Measurements from ENCODE around the gene CXCL3.
A peak's percentile ranks its signal among the peaks of the same experiment; 100 is the strongest.

Gene CXCL3

GRCh38 chr4:74023709-74024108, 14.8 kb downstream of the CXCL3 start:
- no peak overlapping the region for H3K27ac Mint-ChIP-seq (ENCODE audit: low read depth)
- H3K9me3 Mint-ChIP-seq: peaks cover 5% of the 10 kb centered on the region
- H3K4me3 Mint-ChIP-seq: no peak overlapping the region
- H3K4me1 Mint-ChIP-seq: no peaks in the 10 kb centered on the region
- no peak for DNase-seq (ENCODE audit: low spot score in 2 of 2)
- H3K27me3 Mint-ChIP-seq: no peaks in the 10 kb centered on the region
- no peaks in the 10 kb centered on the region for H3K36me3 Mint-ChIP-seq (ENCODE audit: insufficient read depth)
- ATAC-seq (replicated peaks; ENCODE audit: extremely low read depth, poor library complexity, severe bottlenecking): no peak

GRCh38 chr4:74021601-74022000, 16.9 kb downstream of the CXCL3 start:
- Mint-ChIP-seq H3K27ac (ENCODE audit: low read depth) (no peak overlapping the region), H3K9me3 (no peaks in the 10 kb centered on the region), H3K4me3 (no peak overlapping the region), H3K27me3 (no peaks in the 10 kb centered on the region), H3K36me3 (ENCODE audit: insufficient read depth) (no peaks in the 10 kb centered on the region), H3K4me1 (no peaks in the 10 kb centered on the region)
- no peak for ATAC-seq (replicated peaks; ENCODE audit: extremely low read depth, poor library complexity, severe bottlenecking)
- DNase-seq (ENCODE audit: low spot score in 2 of 2): no peak

DNA sequence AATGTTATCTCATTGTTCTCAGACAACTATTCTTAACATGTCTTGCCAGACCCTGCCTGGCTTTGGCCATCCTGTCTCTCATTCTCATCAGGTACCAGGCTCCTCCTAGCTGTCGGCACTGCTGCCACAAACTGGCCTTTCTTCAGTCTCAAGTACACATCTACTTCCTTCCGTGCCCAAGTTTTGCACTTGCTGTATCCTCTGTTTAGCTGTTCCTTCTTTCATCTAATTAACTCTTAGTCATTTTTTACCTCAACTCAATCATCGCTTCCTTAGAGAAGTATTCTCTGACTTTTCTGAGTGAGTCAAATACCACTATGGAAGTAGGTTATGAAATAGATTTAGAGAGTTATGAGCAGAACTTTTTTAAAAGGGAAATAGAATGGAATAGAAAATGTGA, 19.7 kb downstream of the CXCL3 start:
- H3K27ac Mint-ChIP-seq (ENCODE audit: low read depth): no peak overlapping the region
- no peaks in the 10 kb centered on the region for H3K27me3 Mint-ChIP-seq
- DNase-seq (ENCODE audit: low spot score in 2 of 2) (no peak), ATAC-seq (replicated peaks; ENCODE audit: extremely low read depth, poor library complexity, severe bottlenecking) (no peak)
- no peaks in the 10 kb centered on the region for H3K4me1 Mint-ChIP-seq
- H3K36me3 Mint-ChIP-seq (ENCODE audit: insufficient read depth): no peaks in the 10 kb centered on the region
- H3K4me3 Mint-ChIP-seq: no peak overlapping the region
- no peaks in the 10 kb centered on the region for H3K9me3 Mint-ChIP-seq

DNA sequence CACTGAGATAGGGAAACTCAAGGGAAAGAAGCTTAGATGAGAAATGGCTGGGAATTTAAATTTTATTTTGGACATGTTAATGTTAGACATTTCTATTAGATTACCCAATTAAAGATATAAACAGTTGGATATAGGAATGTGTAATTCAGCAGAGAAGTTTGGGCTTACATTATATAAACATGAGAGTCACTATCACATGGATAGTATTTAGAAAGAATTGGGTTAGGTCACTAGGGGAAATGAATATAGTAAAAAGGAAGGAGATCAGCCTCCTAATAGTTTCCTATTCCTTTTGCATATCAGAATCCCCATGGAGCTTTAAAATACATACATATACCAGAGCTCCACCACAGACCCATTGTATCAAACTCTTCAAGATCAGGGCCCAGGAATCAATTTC, 20.4 kb downstream of the CXCL3 start:
- Mint-ChIP-seq H3K4me3 (no peak overlapping the region), H3K36me3 (ENCODE audit: insufficient read depth) (no peaks in the 10 kb centered on the region), H3K4me1 (no peaks in the 10 kb centered on the region), H3K27me3 (no peaks in the 10 kb centered on the region), H3K9me3 (no peaks in the 10 kb centered on the region), H3K27ac (ENCODE audit: low read depth) (peak overlapping the region; percentile 85)
- DNase-seq (ENCODE audit: low spot score in 2 of 2) (no peak), ATAC-seq (replicated peaks; ENCODE audit: extremely low read depth, poor library complexity, severe bottlenecking) (no peak)

DNA sequence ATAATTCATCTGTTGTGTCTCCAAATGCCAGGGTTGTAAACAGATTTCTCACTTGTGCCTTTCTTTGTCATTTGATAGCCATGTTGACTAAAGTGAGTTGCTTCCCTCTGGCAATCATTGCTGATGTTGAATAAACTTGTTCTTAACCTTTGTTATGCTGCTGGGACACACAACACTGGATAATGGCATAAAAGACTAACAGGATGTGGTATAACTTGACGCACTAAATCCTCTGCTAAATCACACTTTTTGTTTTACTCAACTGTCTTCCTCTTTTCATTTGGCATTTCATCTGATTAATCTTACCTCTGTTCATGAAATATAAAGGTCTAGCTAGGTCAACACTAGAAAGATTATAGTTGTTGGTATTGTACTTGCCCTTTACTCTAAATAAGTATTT, 22.4 kb downstream of the CXCL3 start:
- Mint-ChIP-seq H3K27me3 (no peaks in the 10 kb centered on the region), H3K36me3 (ENCODE audit: insufficient read depth) (no peaks in the 10 kb centered on the region), H3K9me3 (no peaks in the 10 kb centered on the region), H3K27ac (ENCODE audit: low read depth) (no peak overlapping the region), H3K4me3 (no peak overlapping the region), H3K4me1 (no peaks in the 10 kb centered on the region)
- no peak for DNase-seq (ENCODE audit: low spot score in 2 of 2)
- ATAC-seq (replicated peaks; ENCODE audit: extremely low read depth, poor library complexity, severe bottlenecking): peak; percentile 59

- no peaks in the 10 kb centered on the region for H3K9me3 Mint-ChIP-seq
- no peaks in the 10 kb centered on the region for H3K36me3 Mint-ChIP-seq (ENCODE audit: insufficient read depth)
- no peaks in the 10 kb centered on the region for H3K4me1 Mint-ChIP-seq
- H3K27ac Mint-ChIP-seq (ENCODE audit: low read depth): peak overlapping the region; percentile 5
- H3K27me3 Mint-ChIP-seq: no peaks in the 10 kb centered on the region
- ATAC-seq (replicated peaks; ENCODE audit: extremely low read depth, poor library complexity, severe bottlenecking): no peak
- DNase-seq (ENCODE audit: low spot score in 2 of 2): no peak
- H3K4me3 Mint-ChIP-seq: no peak overlapping the region
These were observed 23.2 kb downstream of the CXCL3 start for GRCh38 chr4:74015126-74015780.

- Mint-ChIP-seq H3K4me3 (no peak overlapping the region), H3K27ac (ENCODE audit: low read depth) (no peak overlapping the region), H3K27me3 (no peaks in the 10 kb centered on the region), H3K9me3 (no peaks in the 10 kb centered on the region), H3K4me1 (no peaks in the 10 kb centered on the region), H3K36me3 (ENCODE audit: insufficient read depth) (no peaks in the 10 kb centered on the region)
- ATAC-seq (replicated peaks; ENCODE audit: extremely low read depth, poor library complexity, severe bottlenecking): no peak
- no peak for DNase-seq (ENCODE audit: low spot score in 2 of 2)
These were observed 24.2 kb downstream of the CXCL3 start for GRCh38 chr4:74014332-74014731.

GRCh38 chr4:74013264-74013663, 25.2 kb downstream of the CXCL3 start:
- DNase-seq (ENCODE audit: low spot score in 2 of 2) (no peak), ATAC-seq (replicated peaks; ENCODE audit: extremely low read depth, poor library complexity, severe bottlenecking) (no peak)
- Mint-ChIP-seq H3K4me3 (no peak overlapping the region), H3K4me1 (no peaks in the 10 kb centered on the region), H3K36me3 (ENCODE audit: insufficient read depth) (no peaks in the 10 kb centered on the region), H3K9me3 (no peaks in the 10 kb centered on the region), H3K27ac (ENCODE audit: low read depth) (no peak overlapping the region), H3K27me3 (no peaks in the 10 kb centered on the region)

DNA sequence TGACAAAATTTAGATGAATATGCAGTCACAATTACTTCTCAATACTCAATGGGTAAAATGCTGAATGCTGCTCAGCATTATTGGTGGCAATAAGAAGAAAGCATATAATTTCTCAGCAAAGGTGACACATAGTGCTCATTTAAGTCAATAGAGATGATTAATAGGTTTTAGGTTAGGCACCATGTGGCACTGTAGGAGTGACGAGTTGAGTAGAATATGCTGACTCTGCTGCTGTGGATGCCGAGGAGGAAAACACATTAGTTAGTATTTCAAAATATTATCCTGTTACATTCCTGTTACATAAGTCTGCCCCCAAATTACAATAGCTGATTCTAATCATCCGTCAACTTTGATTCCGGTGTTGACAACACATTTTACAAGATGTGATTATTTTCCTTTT, 26.4 kb downstream of the CXCL3 start:
- Mint-ChIP-seq H3K27ac (ENCODE audit: low read depth) (no peak overlapping the region), H3K36me3 (ENCODE audit: insufficient read depth) (no peaks in the 10 kb centered on the region)

GRCh38 chr4:74009307-74009706, 29.2 kb downstream of the CXCL3 start:
- no peak overlapping the region for H3K27ac Mint-ChIP-seq (ENCODE audit: low read depth)
- no peaks in the 10 kb centered on the region for H3K4me1 Mint-ChIP-seq
- no peaks in the 10 kb centered on the region for H3K27me3 Mint-ChIP-seq
- no peak overlapping the region for H3K4me3 Mint-ChIP-seq
- DNase-seq (ENCODE audit: low spot score in 2 of 2): no peak
- no peaks in the 10 kb centered on the region for H3K36me3 Mint-ChIP-seq (ENCODE audit: insufficient read depth)
- H3K9me3 Mint-ChIP-seq: no peaks in the 10 kb centered on the region
- ATAC-seq (replicated peaks; ENCODE audit: extremely low read depth, poor library complexity, severe bottlenecking): no peak

More for the DNA sequence above, 26.4 kb downstream of the CXCL3 start:
- no peaks in the 10 kb centered on the region for H3K9me3 Mint-ChIP-seq
- no peaks in the 10 kb centered on the region for H3K4me1 Mint-ChIP-seq
- no peak for DNase-seq (ENCODE audit: low spot score in 2 of 2)
- H3K27me3 Mint-ChIP-seq: no peaks in the 10 kb centered on the region
- ATAC-seq (replicated peaks; ENCODE audit: extremely low read depth, poor library complexity, severe bottlenecking): no peak
- no peak overlapping the region for H3K4me3 Mint-ChIP-seq

DNA sequence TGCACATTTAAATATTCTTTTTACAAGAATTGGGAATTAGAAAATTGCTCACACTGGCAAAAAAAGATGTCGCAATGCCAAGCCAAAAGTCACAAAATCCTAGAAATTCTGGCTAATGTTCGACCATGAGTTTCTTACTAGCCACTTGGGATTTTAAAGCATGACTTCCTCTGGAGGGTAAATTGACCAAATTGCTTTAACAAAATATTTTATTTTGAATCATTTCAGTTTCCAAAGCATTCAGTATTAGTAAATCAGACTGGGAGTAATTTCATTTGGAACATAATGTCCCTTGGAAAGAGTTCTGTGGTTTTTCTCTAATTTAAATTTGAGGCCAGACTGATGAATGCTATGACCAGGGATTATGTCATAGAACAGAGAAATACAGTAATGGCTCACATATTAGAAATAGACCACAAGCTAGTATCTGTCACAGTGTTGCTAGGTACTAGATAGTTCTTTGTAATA, 32.4 kb downstream of the CXCL3 start:
- Mint-ChIP-seq H3K36me3 (ENCODE audit: insufficient read depth) (no peaks in the 10 kb centered on the region), H3K27ac (ENCODE audit: low read depth) (no peak overlapping the region), H3K27me3 (no peaks in the 10 kb centered on the region), H3K4me3 (no peak overlapping the region), H3K4me1 (no peaks in the 10 kb centered on the region), H3K9me3 (no peaks in the 10 kb centered on the region)
- DNase-seq (ENCODE audit: low spot score in 2 of 2) (no peak), ATAC-seq (replicated peaks; ENCODE audit: extremely low read depth, poor library complexity, severe bottlenecking) (no peak)

DNA sequence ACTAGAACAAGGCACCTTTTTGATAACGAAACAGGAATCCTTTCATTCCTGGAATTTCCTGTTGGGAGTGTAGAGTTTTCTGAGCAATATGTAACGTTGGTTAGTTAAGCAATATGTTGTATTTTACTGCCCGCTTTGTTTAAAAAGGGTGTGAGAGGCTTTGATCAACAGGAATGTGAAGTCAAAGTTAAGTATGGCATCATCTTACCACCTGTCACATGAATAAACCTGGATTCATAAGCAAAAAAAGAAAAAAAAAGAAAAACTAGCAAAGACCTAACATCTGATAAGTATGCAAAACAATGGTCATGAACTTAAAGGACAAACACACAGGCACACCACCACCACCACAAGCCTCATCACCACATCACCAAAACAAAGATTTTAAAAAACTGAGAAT, 33.0 kb downstream of the CXCL3 start:
- no peak for ATAC-seq (replicated peaks; ENCODE audit: extremely low read depth, poor library complexity, severe bottlenecking)
- Mint-ChIP-seq H3K9me3 (no peaks in the 10 kb centered on the region), H3K36me3 (ENCODE audit: insufficient read depth) (no peaks in the 10 kb centered on the region), H3K27ac (ENCODE audit: low read depth) (no peak overlapping the region), H3K4me3 (no peak overlapping the region), H3K4me1 (no peaks in the 10 kb centered on the region), H3K27me3 (no peaks in the 10 kb centered on the region)
- no peak for DNase-seq (ENCODE audit: low spot score in 2 of 2)

- no peak overlapping the region for H3K27ac Mint-ChIP-seq (ENCODE audit: low read depth)
- H3K4me1 Mint-ChIP-seq: no peaks in the 10 kb centered on the region
- no peak overlapping the region for H3K4me3 Mint-ChIP-seq
- ATAC-seq (replicated peaks; ENCODE audit: extremely low read depth, poor library complexity, severe bottlenecking) (no peak), DNase-seq (ENCODE audit: low spot score in 2 of 2) (no peak)
- no peaks in the 10 kb centered on the region for H3K27me3 Mint-ChIP-seq
- no peaks in the 10 kb centered on the region for H3K9me3 Mint-ChIP-seq
- no peaks in the 10 kb centered on the region for H3K36me3 Mint-ChIP-seq (ENCODE audit: insufficient read depth)
These were observed 33.8 kb downstream of the CXCL3 start for GRCh38 chr4:74004668-74005067.
